ENCODE measurements around the gene GTPBP6. TPM values are rescaled to one million over a fixed set of nuclear protein-coding genes. Genes with fewer than 3 reads are reported as not detected.
A peak's percentile ranks its signal among the peaks of the same experiment; 100 is the strongest.

GTPBP6 gene, protein sequence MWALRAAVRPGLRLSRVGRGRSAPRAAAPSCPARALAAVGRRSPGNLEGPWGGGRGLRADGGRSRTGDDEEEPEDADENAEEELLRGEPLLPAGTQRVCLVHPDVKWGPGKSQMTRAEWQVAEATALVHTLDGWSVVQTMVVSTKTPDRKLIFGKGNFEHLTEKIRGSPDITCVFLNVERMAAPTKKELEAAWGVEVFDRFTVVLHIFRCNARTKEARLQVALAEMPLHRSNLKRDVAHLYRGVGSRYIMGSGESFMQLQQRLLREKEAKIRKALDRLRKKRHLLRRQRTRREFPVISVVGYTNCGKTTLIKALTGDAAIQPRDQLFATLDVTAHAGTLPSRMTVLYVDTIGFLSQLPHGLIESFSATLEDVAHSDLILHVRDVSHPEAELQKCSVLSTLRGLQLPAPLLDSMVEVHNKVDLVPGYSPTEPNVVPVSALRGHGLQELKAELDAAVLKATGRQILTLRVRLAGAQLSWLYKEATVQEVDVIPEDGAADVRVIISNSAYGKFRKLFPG
- total RNA-seq = 10 to 100 TPM; 46.2 to 46.7 TPM

DNA sequence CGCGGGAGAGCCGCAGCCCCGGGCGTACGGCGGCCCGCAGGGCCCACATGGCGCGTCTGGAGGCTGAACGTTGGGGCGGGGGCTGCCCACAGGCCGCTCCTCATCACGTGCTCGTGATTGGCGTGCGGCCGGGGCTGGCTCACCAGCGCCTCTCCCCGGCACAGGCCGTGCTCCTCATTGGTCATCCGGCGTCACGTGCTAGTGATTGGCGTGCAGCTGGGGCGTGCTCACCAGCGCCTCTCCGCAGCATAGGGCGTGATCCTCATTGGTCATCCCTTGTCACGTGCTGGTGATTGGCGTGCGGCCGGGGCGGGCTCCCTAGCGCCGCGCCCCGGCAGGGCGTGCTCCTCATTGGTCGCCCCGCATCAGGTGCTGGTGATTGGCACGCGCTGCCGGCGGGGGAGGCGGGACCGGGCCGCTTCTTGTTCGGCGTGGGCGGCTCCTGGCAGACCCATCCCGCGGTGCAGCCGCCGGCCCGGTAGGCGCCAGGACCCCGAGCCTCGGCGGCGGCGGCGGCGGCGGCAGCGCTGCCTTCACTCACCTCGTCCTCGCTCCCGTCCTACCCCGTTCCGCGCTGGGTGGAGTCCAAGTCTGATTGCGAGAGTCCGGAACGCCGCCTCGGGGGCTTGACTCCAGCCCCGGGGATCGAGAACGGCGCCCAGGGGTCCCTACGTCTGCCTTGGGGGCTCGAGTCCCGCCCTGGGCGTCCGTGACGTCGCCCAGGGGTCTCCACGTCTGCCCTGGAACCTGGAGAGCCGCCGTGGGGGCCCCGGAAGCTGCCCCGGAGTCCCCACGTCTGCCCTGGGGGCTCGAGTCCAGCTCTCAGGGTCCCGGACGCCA lies at the start of gene GTPBP6:
Gene GTPBP6 (minus strand): TSS at position 58 of the 840 bp plus-strand sequence. CDS start 9 bp downstream, at position 49.
- Mint-ChIP-seq H3K4me3 (peak within 1 kb of the TSS; percentile 86), H3K27ac (peak within 1 kb of the TSS; percentile 98), H3K27me3 (peaks cover 3% of the 10 kb centered on the region), H3K9me3 (no peaks in the 10 kb centered on the region), H3K36me3 (ENCODE audit: low read depth) (peaks cover 3% of the 10 kb centered on the region), H3K4me1 (peaks cover 26% of the 10 kb centered on the region)
- CTCF ChIA-PET = no interaction called here
- DNase-seq = peak; percentile 99
- POLR2A ChIA-PET = no interaction called here

DNA sequence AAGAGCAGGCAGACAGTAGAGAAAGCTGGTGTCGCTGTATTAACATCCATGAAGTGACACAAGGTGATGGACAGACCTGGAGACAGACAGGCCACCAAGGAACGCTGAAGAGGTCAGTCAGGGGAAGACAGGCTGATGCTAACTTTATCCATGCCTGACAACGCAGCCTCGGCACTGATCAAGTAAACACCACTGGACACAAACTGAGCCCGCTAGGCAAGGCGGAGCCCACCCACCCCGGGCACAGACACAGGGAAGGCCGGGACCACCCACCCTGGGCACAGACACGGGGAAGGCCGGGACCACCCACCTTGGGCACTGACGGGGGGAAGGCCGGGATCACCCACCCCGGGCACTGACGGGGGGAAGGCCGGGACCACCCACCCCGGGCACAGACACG lies 49.3 kb upstream of the GTPBP6 start:
- H3K4me1 Mint-ChIP-seq = peaks cover 7% of the 10 kb centered on the region

DNA sequence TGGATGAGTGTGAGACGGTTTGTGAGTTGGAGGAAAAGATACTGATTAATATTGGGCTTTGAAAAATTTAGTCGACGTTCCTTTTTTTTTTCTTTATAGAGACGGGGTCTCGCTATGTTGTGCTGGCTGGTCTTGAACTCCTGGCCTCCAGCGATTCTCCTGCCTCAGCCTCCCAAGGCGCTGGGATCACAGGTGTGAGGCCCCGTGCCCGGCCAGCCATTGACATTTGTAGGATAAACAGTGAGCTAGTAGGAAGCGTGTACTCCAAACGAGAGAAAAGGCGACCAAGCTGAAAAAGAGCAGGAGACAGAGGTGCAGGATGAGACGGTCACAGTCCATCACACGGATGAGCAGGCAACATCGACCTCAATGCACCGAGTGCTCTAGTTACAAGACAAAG lies 48.8 kb upstream of the GTPBP6 start:
- ChIA-PET CTCF (no interaction called here), POLR2A (no interaction called here)
- Mint-ChIP-seq H3K36me3 (ENCODE audit: low read depth) (peaks cover 11% of the 10 kb centered on the region), H3K4me1 (peaks cover 6% of the 10 kb centered on the region), H3K27ac (no peak overlapping the region), H3K9me3 (peaks cover 9% of the 10 kb centered on the region), H3K27me3 (peaks cover 19% of the 10 kb centered on the region), H3K4me3 (no peak overlapping the region)
- DNase-seq = no peak

More for the DNA sequence above, 49.3 kb upstream of the GTPBP6 start:
- Mint-ChIP-seq H3K4me3 (no peak overlapping the region), H3K9me3 (peaks cover 8% of the 10 kb centered on the region), H3K36me3 (ENCODE audit: low read depth) (peaks cover 9% of the 10 kb centered on the region), H3K27ac (no peak overlapping the region), H3K27me3 (peaks cover 22% of the 10 kb centered on the region)
- ChIA-PET POLR2A (no interaction called here), CTCF (no interaction called here)
- no peak for DNase-seq

DNA sequence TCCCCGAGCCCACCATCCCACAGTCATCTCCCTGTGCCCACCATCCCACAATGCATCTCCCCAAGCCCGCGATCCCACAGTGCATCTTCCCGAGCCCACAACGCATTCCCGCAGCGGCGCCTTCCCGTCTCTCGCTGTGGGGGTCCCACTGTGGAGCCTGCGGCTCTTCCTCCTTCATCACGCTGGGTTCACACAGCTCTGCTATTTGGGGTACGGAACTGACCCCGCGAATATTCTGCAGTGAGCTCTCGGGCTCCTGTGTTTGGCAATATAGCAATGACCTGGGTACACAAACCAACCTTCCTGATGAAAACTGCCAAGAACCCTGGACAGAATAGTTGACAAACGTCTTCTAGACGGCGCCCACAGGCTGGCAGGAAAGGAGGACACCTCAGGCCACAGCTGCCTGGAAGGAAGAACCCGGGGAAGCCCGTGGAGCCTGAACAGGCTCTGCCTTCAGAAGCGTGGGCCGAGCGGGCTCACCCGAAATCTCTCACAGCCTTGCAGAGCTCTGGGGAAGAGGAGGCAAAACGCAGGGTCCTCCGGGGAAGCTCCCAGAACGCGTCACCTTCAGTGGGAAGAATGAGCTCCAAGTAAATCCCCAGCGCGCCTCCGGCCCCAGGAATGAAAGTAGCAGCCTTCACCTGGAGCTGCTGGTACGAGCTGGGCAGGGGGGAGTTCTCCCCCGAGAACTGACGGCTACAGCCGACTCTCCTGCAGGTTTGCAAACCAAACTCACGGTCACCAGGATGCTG lies 45.2 kb upstream of the GTPBP6 start:
- Mint-ChIP-seq H3K4me3 (no peak overlapping the region), H3K4me1 (no peaks in the 10 kb centered on the region), H3K27me3 (no peaks in the 10 kb centered on the region), H3K9me3 (peaks cover 29% of the 10 kb centered on the region), H3K27ac (no peak overlapping the region), H3K36me3 (ENCODE audit: low read depth) (peaks cover 42% of the 10 kb centered on the region)
- POLR2A ChIA-PET = no interaction called here
- no peak for DNase-seq
- CTCF ChIA-PET = no interaction called here

DNA sequence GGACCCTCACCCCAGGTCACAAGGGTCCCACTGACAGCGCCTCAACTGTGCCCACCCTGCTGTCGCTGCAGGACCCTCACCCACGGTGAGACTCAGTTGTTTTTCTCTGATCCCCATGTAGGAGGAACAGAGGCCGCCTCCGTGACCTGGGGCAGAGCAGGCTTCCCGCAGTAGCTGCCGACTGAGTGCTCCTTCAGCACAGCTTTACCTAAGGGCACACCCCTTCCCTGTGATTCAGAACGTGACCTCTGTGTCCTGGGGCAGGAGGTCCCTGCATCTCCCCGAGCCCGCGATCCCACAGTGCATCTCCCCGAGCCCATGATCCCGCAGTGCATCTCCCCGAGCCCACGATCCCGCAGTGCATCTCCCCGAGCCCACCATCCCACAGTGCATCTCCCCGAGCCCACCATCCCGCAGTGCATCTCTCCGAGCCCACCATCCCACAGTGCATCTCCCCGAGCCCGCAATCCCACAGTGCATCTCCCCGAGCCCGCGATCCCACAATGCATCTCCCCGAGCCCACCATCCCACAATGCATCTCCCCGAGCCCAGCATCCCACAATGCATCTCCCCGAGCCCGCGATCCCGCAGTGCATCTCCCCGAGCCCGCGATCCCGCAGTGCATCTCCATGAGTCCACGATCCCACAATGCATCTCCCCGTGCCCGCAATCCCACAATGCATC lies 44.5 kb upstream of the GTPBP6 start:
- CTCF ChIA-PET = no interaction called here
- H3K27me3 Mint-ChIP-seq = no peaks in the 10 kb centered on the region
- POLR2A ChIA-PET = no interaction called here
- H3K9me3 Mint-ChIP-seq = peaks cover 32% of the 10 kb centered on the region
- peaks cover 46% of the 10 kb centered on the region for H3K36me3 Mint-ChIP-seq (ENCODE audit: low read depth)
- no peaks in the 10 kb centered on the region for H3K4me1 Mint-ChIP-seq
- DNase-seq = no peak
- no peak overlapping the region for H3K27ac Mint-ChIP-seq
- H3K4me3 Mint-ChIP-seq = no peak overlapping the region

DNA sequence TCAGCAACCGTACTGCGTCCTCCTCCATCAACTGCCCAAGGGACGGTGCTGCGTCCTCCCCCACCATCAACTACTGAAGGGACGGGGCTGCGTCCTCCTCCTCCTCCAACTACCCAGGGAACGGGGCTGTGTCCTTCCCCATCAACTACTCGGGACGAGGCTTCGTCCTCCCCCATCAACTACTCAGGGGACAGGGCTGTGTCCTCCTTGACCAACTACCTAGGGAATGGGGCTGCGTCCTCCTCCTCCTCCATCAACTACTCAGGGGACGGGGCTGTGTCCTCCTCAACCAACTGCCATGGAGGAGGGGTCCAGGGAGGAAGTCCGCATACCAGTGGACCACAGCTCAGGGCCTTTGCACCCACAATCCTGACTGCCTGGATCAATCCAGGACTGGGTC lies 43.8 kb upstream of the GTPBP6 start:
- POLR2A ChIA-PET = no interaction called here
- no peak for DNase-seq
- no peak overlapping the region for H3K27ac Mint-ChIP-seq
- CTCF ChIA-PET = no interaction called here
- peaks cover 35% of the 10 kb centered on the region for H3K9me3 Mint-ChIP-seq
- no peaks in the 10 kb centered on the region for H3K27me3 Mint-ChIP-seq
- H3K36me3 Mint-ChIP-seq (ENCODE audit: low read depth) = peaks cover 53% of the 10 kb centered on the region
- H3K4me3 Mint-ChIP-seq = no peak overlapping the region
- peaks cover 6% of the 10 kb centered on the region for H3K4me1 Mint-ChIP-seq

DNA sequence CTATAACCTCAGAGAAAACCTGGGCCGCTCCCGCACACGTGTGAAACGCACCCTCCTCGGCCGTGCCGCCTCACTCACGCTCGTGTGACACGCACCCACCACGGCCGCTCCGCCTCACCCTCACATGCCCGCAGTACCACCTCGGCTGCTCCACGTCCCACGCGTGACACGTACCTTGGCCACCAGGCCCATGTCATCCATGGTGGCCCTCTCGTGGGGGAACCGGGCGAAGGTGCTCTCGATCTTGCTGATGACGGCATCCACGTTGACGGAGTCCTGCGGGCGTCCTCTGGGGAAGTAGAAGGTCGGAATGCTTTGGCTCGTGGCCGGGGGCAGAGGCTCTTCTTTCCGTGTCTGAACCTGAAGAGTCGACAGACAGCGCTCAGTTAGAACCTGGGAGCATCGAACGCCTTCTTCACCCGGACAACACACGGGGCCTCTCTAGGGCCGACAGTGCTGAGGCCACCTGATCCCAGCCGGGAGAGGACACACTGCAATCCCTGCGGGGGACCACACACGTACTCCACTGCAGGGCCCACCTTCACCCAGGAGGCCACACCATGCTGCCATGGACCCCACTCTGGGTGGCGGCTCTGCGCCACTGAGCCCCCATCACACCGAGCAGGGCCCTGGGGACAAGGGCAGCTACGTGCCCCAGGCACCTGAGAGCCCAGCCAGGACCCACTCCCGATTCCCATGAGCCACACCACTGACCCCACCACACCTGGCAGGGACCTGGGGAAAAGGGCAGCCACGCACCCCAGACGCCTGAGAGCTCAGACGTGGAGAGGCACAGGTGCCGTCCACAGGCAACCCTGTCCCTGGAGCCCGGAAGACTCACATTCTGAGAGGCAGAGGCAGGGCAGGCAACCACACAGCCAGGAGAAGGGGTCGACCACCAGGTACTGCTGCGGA lies 42.9 kb upstream of the GTPBP6 start:
- POLR2A ChIA-PET = no interaction called here
- Mint-ChIP-seq H3K27me3 (no peaks in the 10 kb centered on the region), H3K4me1 (peaks cover 15% of the 10 kb centered on the region), H3K36me3 (ENCODE audit: low read depth) (peaks cover 59% of the 10 kb centered on the region), H3K4me3 (no peak overlapping the region), H3K27ac (no peak overlapping the region), H3K9me3 (peaks cover 35% of the 10 kb centered on the region)
- CTCF ChIA-PET = no interaction called here
- no peak for DNase-seq

DNA sequence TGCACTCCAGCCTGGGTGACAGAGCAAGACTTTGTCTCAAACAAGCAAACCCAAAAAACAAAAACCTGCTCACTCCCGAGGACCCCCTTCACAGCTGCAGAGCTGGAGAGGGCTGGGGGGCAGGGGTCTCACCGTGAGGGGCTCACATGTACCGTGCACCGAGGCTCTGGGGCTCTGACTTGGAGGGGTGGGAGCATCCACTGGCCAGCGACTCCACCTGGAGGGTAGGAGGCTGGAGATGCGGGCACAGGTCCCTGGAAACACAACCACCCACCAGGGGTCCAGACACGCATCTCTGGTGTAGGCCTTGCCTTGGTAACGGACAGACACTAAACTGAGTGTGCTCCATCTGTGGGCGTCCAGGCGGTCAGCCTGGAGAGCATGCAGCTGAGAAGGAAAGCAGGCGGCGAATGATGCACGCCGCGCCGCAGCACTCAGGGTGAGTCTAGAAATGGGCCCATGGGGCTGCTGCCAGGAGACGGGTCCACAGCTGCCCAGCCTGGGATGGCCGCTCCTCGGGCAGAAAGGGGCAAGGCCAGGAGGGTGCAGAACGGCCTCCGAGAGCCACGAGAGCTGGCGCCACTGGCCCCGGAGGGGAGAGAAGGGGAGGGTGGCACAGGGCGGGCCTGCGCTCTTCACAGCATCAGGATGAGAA lies 42.0 kb upstream of the GTPBP6 start:
- H3K9me3 Mint-ChIP-seq = peaks cover 35% of the 10 kb centered on the region
- no peak overlapping the region for H3K27ac Mint-ChIP-seq
- H3K36me3 Mint-ChIP-seq (ENCODE audit: low read depth) = peaks cover 62% of the 10 kb centered on the region
- ChIA-PET CTCF (no interaction called here), POLR2A (no interaction called here)
- no peak overlapping the region for H3K4me3 Mint-ChIP-seq
- DNase-seq = no peak
- H3K27me3 Mint-ChIP-seq = no peaks in the 10 kb centered on the region
- peaks cover 21% of the 10 kb centered on the region for H3K4me1 Mint-ChIP-seq

DNA sequence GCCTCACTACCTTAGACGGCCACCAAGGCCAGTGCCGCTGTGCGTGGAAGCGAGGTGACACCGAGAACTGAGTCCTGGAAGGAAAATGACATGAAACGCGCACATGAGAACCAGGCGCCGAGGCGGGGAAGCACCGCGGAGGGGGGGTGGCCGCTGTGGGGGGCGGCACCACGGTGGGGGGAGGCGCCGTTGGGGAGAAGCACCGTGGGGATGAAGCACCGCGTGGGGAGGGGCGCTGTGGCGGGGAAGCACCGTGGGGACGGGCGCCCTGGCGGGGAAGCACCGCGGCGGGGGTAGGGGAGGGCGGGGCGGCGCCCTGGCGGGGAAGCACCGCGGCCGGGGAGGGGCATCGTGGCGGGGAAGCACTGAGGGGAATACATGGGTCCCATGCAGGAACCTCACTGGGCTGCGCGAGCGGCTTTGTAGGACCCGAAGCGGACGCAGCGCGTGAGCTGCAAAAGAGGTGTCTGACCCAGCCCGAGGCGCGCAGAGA lies 40.1 kb upstream of the GTPBP6 start:
- H3K36me3 Mint-ChIP-seq (ENCODE audit: low read depth) = peaks cover 68% of the 10 kb centered on the region
- no peak for DNase-seq
- ChIA-PET POLR2A (no interaction called here), CTCF (no interaction called here)
- peaks cover 35% of the 10 kb centered on the region for H3K9me3 Mint-ChIP-seq
- no peak overlapping the region for H3K27ac Mint-ChIP-seq
- H3K4me1 Mint-ChIP-seq = peaks cover 22% of the 10 kb centered on the region
- no peak overlapping the region for H3K4me3 Mint-ChIP-seq
- no peaks in the 10 kb centered on the region for H3K27me3 Mint-ChIP-seq

DNA sequence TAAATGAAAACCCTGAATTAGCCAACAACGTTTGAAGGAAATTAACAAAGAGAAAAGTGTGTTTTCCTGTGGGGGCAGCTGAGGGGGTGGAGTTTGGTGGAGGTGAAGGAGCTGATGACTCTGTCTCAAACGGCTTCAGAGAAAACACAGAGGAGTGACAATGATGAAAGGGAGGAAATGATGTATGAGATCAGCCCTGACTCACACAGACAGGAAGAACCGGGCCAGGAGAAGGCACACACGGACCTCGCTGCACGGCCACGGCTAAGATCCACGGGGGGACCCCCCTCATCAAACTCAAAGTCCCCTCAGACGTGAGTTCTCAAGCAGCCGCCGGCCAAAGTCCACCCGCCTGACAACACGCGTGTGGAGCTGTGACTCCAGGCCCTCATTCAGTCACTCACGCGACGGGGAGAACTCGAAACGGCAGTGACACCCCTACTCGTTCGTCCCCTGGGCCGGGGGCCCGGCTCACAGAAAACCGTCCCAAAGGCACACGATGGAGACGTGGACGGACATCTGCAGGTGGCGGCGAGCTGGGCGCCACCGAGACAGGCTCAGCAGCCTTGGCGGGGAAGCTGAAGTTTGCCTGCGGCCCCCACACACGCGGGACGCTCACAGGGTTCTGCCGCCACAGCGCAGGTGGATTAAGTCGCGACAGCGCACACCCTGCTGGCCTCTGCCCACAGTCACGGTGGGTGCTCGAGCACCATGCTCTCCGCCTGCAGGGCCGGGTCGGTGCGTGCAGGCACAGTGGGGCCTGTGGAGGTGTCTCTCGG lies 39.3 kb upstream of the GTPBP6 start:
- peak; percentile 34 for DNase-seq
- Mint-ChIP-seq H3K9me3 (peaks cover 27% of the 10 kb centered on the region), H3K36me3 (ENCODE audit: low read depth) (peaks cover 60% of the 10 kb centered on the region), H3K4me1 (peaks cover 22% of the 10 kb centered on the region), H3K27ac (peak overlapping the region; percentile 81), H3K4me3 (no peak overlapping the region), H3K27me3 (no peaks in the 10 kb centered on the region)
- ChIA-PET CTCF (no interaction called here), POLR2A (no interaction called here)

DNA sequence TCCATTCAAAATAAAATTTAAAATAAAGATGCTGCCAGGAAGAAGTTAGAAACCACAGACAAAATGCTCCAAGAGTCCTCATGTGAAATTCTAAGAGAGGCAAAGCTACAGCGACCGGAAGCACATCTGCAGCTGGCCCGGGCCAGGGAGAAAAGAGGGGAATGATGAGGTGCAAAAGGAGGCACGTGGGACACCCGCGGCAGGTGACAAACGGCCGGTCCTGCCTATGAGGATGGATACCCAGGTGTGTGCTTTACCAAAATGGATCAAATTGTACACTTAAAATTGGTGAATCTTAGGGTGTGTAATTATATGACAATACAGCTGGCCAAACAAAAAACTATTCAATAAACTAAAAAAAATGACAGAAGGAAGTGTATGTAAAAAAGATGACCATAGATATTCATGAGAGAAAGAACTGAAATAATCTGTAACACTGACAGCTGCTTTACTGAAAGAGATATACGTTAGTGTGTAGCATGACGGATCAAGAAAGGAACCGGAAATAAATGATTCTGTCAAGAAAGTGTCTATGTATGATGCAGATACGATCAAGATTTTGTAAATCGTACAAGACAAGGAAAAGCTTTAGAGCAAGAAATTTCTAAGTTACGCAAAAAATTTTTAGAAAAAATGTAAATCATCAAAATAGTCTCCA lies 38.6 kb upstream of the GTPBP6 start:
- no peaks in the 10 kb centered on the region for H3K27me3 Mint-ChIP-seq
- peaks cover 22% of the 10 kb centered on the region for H3K4me1 Mint-ChIP-seq
- H3K9me3 Mint-ChIP-seq = peaks cover 24% of the 10 kb centered on the region
- DNase-seq = no peak
- ChIA-PET CTCF (no interaction called here), POLR2A (no interaction called here)
- peaks cover 56% of the 10 kb centered on the region for H3K36me3 Mint-ChIP-seq (ENCODE audit: low read depth)
- peak overlapping the region; percentile 2 for H3K4me3 Mint-ChIP-seq
- H3K27ac Mint-ChIP-seq = peak overlapping the region; percentile 81

Data from activated CD4-positive, alpha-beta memory T cell treated with anti-CD3 and anti-CD28 coated beads, Interleukin-2, amount 10 ng/mL, durations not matched to agents 7 days and 5 days (primary cell).